Measurements from ENCODE around the gene DDIAS.
"Not testable (repeated sequence)": the region's sequence is repeated elsewhere in the genome, so short reads cannot be mapped to it uniquely, and the experiment has no call there.

Gene DDIAS

DNA sequence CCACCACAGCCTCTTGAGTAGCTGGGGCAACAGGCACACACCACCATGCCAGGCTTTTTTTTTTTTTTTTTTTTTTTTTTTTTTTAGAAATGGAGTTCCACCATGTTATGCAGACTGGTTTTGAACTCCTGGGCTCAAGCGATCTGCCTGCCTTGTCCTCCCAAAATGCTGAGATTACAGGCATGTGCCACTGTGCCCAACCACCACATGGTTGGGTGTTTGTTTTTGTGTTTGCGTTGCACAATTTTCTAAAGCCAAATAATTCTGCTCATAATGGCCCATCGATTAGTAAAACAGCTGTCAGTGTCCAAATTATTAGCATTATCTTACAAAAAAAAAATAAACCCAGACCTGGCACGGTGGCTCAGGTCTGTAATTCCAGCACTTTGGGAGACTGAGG lies 65.8 kb downstream of the DDIAS start:
- DNase-seq (ENCODE audit: extremely low read depth in 1 of 2, low read depth in 1 of 2): no peak

DNA sequence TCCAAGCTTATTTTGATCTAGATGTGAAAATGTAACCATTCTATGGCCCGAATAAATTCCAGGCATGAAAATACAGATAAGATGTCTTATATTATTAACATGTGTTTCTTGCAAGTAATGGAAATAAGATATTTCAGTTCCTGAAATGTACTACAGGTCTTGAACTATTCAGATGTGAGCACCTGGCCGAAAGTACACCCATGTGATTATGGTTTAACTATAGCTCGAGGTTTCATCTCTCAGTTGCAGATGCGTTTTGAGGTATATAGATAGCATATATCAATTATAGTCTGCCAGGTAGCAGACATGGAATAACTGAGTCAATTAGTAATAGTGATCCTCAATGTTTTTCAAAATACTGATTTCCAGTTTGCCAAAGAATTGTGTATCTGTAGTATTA lies 68.3 kb downstream of the DDIAS start:
- DNase-seq (ENCODE audit: extremely low read depth in 1 of 2, low read depth in 1 of 2): no peak

DNA sequence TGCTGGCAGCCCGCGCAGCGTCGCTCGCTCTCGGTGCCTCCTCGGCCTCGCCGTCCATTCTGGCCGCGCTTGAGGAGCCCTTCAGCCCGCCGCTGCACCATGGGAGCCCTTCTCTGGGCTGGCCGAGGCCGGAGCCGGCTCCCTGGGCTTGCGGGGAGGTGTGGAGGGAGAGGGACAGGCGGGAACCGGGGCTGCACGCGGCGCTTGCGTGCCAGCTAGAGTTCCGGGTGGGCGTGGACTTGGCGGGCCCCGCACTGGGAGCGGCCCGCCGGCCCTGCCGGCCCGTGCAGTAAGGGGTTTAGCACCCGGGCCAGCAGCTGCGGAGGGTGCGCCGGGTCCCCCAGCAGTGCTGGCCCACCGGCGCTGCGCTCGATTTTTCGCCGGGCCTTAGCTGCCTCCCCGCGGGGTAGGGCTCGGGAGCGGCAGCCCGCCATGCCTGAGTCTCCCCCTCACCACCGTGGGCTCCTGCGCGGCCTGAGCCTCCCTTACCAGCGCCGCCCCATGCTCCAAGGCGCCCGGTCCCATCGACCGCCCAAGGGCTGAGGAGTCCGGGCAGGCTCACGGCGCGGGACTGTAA lies 69.1 kb downstream of the DDIAS start:
- not testable (repeated sequence) for DNase-seq (ENCODE audit: extremely low read depth in 1 of 2, low read depth in 1 of 2)

DNA sequence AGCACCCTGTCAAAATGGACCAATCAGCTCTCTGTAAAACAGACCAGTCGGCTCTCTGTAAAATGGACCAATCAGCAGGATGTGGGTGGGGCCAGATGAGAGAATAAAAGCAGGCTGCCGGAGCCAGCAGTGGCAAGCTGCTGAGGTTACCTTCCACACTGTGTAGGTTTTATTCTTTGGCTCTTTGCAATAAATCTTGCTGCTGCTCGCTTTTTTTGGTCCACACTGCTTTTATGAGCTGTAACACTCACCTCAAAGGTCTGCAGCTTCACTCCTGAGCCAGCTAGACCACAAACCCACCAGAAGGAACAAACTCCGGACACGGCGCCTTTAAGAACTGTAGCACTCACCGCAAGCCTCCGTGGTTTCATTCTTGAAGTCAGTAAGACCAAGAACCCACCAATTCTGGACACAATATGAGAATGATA lies 70.0 kb downstream of the DDIAS start:
- DNase-seq (ENCODE audit: extremely low read depth in 1 of 2, low read depth in 1 of 2): peak; percentile 28 to 40

DNA sequence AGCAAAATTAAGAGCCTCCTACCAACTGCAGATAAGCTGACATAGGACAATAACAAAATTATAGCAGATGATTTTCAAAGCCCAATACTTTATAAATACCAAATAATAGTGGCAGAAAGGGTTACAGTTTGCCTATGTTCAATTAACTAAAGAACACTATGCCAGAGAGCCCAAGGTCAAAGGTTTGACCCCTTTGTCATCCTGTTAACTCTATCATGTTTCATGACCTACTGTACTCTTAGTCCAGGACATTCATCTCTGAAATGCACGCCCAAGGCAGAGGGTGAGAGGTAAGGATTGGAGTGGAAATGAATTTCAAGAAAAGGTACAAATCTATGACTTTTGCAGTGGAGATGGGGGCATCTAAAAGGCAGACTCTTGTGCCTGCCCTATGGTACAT lies 70.6 kb downstream of the DDIAS start:
- no peak for DNase-seq (ENCODE audit: extremely low read depth in 1 of 2, low read depth in 1 of 2)

DNA sequence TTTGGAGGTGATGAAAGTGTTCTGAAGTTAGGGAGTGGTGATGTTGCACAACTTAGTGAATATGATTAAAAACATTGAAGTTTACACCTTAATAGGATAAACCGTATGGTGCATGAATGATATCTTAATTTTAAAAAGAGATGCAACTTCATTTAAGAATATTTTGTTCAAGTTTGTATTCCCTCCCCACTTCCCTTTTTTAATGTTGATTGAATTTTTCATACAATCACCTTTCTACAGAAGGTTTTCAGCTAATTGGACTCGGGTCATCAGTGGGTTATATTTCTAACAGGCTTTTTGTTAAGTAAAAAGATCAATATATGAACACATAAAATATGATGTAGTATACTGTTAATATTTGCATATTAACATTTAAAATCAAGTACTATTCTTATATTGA lies 72.6 kb downstream of the DDIAS start:
- DNase-seq (ENCODE audit: extremely low read depth in 1 of 2, low read depth in 1 of 2): no peak

DNA sequence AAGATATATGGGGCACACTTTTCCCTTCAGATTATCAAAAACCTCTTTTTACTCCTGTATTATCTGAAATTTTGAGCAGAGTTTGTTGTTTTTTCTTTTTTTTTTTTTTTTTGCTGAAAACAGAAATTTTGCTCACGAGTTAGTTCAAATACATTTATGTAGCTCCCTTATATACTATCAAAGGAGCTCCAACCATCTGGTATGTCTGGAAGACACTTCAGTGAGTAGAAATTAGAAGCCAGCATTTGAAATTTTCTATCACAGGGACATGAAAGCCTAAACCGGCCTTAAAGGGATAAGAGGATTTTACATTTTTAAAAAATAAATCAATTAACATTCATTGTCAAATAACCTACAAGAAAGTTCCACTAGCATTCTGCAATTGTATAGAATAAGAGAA lies 73.3 kb downstream of the DDIAS start:
- no peak for DNase-seq (ENCODE audit: extremely low read depth in 1 of 2, low read depth in 1 of 2)

DNA sequence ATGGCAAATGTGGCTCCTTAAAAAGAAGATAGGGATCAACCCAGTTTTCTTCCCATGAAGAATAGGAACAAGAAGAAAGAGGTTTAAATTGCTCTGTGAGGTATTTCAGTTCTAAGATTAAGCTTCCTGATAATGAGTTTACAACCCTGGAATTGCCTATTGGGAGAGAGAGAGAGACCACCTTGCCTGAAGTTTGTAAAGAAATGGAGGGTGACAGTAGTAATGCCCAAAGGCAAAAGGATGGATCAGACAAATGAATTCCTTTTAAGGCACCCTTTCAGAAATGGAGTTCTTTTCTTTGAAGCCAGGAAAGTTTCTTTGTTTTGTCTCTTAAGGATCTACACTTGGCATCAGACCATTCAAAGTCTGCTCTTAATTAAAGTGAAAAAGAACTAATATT lies 74.3 kb downstream of the DDIAS start:
- DNase-seq (ENCODE audit: extremely low read depth in 1 of 2, low read depth in 1 of 2): no peak

DNA sequence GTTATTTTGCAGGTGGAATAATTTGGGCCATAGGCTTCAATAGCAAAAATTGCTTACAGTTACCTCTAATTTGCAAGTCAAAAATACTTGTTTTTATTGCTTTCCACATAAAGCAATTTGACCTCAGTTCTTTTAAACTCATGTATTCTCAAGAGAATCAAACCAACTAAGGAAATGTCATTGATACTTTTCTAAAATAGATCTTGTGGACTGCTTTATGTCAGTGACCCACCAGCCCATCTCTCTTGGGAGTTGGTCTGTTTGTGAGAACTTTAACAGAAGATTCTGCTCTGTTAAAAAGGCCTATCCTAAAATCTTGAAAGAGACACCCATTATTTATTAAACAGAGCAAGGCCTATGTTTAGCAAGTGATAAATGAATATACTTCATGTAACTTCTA lies 75.2 kb downstream of the DDIAS start:
- no peak for DNase-seq (ENCODE audit: extremely low read depth in 1 of 2, low read depth in 1 of 2)

DNA sequence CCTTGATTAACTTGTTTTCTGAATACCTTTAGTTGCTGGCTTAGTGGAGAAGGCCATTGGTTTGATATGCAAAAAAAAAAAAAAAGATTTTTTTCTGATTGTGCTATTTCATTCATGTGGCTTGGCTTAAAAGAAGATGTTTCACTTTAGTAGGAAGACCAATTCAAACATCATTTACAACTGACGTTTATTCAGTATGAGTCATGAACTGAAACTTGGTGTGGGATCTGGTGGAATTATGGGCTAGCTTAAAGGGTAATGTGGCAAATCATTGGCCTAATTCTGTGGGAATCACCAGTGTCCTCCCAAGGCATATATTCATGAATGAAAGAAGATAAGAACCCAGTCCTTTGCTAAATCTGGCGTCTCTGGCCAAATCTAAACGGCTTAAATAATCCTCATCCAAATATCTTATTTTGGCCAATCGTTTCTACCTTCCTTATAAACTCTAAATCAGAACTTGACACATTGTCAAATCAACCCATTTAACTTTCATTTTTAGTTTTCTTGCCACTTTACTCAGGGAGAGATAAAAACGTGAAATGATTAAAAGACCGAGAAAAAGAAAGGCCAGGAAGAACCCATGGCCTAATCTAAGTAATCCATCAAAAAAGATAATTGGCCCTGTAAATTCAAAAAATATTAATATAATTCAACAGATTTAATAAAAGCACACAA lies 77.0 kb downstream of the DDIAS start:
- no peak for DNase-seq (ENCODE audit: extremely low read depth in 1 of 2, low read depth in 1 of 2)

DNA sequence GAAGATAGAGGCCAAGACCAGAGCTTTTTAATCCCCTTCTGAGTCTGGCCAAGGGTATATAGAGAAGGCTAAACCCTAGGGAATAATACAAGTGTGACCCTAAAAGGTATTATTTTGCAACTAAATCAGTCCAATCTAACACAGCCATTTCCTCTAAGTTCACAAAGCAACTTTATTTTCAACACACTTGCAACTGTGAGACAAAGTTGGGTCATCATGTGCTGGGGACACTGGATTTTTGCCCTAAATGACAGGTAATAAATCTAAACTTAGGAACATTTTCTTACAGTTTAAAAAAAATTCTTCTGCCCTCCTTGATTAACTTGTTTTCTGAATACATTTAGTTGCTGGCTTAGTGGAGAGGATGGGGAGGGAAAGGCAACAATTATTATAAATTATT lies 78.3 kb downstream of the DDIAS start:
- no peak for DNase-seq (ENCODE audit: extremely low read depth in 1 of 2, low read depth in 1 of 2)

DNA sequence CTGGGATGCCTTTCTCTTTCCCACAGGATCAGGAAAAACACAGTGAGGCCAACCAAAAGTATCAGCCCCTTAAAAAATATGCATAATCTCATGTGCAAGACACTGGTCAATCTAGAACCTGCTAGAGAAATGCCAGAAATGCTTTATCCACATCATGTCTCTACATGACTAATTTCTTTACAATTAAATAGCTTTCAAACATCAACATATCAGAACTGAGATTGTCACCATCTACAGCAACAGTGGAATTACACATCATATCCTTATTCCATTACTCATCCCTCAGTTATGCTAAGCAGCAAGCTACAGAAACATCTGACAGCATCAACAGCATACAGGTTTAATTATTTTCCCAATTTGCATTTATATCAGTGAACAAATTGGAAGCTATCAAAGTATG lies 78.8 kb downstream of the DDIAS start:
- DNase-seq (ENCODE audit: extremely low read depth in 1 of 2, low read depth in 1 of 2): no peak

DNA sequence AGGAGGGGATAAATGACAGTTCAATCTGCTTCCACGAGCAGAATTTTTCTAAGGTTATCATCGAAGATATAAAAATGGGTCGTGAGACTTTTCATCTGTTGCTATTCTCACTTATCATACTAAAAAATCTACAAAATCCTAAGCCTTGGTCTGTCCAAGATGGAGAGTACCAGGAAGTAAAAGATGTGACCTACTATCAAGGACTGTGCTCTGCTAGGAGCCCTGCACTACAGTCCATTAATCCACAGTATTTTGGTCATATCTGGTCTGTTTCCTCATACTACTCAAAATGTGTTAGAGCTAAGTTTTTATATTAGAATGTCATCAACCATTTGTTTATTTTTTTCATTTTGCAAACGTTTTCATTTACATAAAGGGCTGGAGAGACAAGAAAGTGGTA lies 79.4 kb downstream of the DDIAS start:
- no peak for DNase-seq (ENCODE audit: extremely low read depth in 1 of 2, low read depth in 1 of 2)

DNA sequence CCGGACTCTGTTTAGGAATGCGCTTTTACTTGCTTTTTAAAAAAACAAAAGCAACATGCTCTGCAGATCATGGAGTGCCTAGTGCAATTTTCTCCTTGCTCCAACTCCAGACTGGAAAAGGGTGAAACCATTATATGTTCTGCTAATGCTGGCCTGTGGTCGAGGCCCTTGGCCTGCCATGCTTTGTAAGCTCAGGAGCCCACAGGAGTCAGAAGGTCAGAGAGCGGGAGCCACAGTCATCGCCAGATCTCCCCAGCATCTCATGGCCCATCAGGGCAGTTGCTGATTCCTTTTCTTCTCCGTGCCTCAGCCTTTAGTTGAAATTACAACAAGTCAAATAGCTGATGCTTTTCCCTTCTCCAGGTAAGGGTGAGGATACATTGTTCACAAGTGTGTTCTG lies 80.3 kb downstream of the DDIAS start:
- DNase-seq (ENCODE audit: extremely low read depth in 1 of 2, low read depth in 1 of 2): no peak
